Stimulated activated CD4-positive, alpha-beta T cell treated with anti-CD3 and anti-CD28 coated beads, TNF-alpha, amount 100 ng/mL, for 1 hour (primary cell): ENCODE results near the gene LRRFIP2.
"Not testable (repeated sequence)": the region's sequence is repeated elsewhere in the genome, so short reads cannot be mapped to it uniquely, and the experiment has no call there.

ENCODE experiments used
- DNase-seq, 3 donors: peaks; one replicate each; pipeline ENCODE4 v3.0.0-alpha.2; 2020; ENCODE audit warnings: low read depth in 3 of 3, low spot score in 1 of 3

LRRFIP2 gene, protein sequence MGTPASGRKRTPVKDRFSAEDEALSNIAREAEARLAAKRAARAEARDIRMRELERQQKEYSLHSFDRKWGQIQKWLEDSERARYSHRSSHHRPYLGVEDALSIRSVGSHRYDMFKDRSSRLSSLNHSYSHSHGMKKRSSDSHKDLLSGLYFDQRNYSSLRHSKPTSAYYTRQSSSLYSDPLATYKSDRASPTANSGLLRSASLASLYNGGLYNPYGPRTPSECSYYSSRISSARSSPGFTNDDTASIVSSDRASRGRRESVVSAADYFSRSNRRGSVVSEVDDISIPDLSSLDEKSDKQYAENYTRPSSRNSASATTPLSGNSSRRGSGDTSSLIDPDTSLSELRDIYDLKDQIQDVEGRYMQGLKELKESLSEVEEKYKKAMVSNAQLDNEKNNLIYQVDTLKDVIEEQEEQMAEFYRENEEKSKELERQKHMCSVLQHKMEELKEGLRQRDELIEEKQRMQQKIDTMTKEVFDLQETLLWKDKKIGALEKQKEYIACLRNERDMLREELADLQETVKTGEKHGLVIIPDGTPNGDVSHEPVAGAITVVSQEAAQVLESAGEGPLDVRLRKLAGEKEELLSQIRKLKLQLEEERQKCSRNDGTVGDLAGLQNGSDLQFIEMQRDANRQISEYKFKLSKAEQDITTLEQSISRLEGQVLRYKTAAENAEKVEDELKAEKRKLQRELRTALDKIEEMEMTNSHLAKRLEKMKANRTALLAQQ

DNA sequence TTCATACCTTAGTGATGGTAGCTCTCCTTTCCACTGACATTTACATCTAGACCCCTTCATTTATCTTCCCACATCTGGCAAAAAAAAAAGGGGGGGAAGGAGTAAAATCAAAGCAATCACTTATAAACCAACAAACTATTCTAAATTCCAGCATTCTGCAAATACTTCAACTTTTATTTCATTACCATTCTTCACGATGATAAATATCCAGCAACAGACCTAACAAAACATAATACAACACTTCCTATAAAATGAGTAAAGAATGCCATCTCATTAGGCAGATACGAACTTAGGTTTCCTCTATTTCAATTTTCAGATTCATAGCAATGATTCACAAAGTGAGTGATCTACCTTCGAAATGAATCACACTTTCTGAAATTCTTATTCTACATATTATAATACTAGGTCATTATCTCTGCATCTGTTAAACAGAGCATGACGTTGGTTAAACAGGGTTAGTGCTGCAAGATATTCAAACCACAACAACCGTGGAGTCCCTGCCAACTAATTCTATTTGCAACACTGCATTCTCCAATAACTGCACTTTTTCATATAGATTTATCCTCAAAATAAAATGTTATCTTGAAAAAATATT is at the start of gene LRRFIP2:
Gene LRRFIP2, minus strand, starts transcription at position 51 of the 595 bp plus-strand sequence. CDS start 25,599 bp downstream, outside the sequence.
- no peak for DNase-seq

DNA sequence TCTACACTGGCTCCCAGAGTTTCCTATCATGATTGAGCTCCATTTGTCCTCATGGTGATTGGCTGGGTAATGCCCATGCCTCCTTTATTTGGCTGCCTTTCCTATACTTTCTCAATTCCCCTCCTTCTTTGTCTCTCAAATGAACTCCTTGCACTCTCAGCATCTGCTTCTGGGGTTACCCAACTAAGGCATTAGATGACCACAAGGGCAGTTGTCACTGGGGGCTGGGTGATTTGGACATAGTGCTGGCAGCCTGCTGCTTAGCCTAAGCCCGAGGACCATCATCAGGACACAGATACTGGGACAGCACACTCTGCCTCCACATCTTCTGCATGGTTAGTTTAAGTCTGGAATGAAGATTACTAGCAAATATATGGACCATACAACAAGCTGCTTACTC is 49.2 kb upstream of the LRRFIP2 start:
- no peak for DNase-seq

DNA sequence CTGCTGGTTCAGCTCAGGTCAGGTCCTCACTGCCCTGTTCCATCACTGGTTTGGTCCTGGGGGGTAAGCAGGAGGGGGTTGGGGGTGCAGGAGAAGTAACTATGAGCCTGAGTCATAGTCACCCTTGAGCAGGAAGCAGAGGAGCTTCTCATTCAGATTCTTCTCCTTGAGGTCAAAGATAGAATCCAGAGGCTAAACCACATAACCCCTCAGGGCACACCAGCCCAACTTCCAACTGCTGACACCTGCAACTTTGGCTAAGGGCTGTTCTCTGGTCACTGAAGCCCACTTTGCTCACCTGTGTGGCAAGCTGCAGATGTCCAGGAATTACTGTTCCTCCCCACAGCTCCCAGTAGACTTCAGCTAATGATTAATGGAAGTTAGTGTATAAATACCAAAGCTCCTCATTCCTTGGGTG is 48.8 kb upstream of the LRRFIP2 start:
- DNase-seq = no peak

DNA sequence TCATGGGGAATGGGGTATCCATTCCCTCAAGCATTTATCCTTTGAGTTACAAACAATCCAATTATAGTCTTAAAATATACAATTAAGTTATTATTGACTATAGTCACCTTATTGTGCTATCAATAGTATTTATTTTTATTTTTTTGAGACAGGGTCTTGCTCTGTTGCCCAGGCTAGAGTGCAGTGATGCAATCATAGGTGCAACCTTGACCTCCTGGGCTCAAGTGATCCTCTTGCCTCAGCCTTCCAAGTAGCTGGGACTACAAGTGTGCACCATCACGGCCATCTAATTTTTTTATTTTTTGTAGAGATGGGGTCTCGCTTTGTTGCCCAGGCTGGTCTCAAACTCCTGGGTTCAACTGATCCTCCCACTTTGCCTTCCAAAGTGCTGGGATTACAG is 48.2 kb upstream of the LRRFIP2 start:
- DNase-seq = not testable (repeated sequence)

DNA sequence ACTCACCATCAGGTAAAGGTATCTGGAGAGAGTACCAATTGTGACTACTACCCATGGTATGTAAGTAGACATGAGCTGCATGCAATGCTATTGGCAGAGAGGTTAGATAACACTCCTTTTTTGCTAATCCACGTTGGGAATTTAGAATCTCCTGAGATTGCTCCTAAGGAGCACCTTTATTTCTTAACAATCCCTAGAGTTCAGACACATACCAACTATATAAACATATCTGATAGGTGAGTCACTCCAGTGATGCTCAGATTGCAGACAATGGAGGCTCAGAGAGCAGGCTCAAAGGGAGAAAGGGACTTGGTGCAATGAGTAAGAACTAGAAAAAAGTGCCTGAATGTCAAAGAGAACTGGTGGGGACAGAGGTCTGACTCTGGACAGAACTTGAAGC is 47.0 kb upstream of the LRRFIP2 start:
- DNase-seq = no peak

DNA sequence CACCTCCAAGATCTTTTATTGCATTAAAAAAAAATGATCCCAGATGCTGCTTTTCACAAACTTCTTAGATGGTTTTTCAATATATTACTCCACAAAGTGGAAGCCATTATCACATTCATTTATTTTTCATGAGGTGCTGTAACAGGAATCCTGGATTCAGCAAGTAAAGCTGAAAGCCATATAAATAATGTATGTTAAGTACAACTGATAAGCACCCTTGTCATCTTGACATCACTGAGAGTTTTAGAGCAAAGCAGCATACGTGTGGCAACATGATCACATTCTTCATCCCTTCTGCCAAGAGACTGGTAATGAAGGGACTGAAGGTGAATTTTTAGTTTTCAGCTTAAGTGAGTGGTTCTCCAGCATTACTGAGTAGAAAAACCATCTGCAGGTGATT is 44.9 kb upstream of the LRRFIP2 start:
- DNase-seq = no peak

DNA sequence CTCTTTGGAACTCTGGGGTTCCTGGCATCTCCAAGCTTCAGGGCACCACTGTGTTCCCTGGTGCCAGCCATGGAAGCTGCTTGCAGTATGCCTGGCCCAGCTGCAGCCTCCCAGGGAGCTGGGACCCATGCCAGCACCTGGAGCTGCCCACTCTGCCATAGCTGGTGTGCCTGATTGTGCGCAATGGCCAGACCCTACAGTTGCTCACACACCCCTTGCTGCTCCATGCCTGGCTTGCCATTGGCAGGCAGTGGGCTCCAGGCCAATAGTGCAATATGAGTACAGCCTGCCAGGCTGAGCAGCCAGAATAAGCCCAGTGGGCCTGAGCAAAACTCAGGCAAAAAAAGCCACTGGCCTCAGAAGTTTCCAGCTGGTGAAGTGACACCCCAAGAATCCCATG is 43.8 kb upstream of the LRRFIP2 start:
- no peak for DNase-seq

DNA sequence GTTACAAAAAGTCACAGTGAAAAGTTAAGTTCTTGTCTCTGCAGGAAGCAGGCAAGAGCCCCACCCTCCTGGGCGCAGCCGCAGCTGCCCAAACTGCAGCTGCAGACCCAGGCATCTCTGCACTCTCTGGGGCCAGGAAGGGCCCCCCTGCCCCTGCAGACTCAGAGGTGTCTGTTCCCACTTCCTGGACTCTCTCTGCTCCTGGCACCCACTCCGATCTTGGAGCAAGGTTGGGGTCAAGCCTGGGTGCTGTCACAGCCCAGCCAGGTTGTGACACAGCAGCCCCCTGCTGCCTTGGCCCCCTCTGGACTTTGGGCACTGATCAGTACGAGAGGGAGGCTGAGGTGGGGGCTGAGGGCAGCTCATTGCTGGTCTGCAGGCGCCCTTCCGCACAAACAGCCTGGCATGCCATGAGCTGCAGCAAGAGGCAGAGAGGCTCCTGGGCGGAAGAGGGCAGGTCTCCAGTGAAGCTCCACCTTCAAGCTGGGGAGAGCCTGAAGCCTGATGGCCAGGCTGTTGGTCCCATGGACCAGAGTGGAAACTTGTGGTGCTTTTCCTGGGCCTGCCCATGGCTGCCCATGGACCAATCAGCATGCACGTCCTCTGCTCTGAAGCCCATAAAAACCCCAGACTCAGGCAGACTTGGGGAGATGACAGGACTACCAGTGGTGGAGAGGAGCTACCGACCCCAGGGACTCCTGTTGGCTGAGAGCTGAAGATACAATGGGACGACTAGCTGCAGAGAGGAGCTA is 42.9 kb upstream of the LRRFIP2 start:
- DNase-seq = no peak

DNA sequence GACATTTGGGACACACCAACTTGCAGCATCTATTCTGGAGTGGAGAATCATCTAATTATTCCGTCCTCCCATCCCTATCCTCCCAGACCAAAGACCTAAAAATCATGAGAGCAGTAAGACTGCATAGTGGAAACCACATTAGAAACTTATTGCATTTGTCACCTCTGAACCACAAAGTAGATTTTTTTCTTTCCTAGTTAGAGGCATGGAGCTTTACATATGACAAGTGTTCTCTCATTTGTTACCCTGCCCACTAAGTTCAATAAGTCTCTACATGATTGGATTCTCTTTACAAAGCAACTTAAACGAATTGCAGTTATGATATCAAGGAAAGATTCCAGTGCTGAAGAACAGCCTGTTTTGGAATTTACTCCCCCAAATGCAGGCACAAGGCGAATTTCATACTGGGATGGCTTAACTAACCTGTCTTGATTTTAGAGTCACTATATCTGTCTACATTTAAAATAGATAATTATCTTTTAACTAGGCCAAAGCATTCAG is 42.3 kb upstream of the LRRFIP2 start:
- no peak for DNase-seq

DNA sequence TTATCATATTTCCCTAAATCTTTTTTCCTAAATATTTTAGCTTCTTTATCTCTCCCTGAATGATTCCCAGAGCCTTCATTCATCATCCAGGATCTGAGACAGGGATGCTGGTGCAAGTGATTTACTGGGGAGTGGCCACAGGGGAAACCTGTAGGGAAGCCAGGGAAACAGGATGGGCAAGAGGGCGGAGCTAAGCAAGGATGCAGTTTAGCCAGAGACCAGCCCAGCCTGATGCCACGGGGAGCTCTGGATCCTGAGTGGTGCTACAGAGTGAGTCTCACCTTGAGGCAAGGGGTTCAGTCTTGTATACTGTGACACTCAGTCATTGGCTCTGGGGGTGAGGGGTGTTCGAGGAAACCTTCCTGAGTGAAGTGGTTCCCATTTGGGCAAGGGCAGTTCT is 39.7 kb upstream of the LRRFIP2 start:
- no peak for DNase-seq

DNA sequence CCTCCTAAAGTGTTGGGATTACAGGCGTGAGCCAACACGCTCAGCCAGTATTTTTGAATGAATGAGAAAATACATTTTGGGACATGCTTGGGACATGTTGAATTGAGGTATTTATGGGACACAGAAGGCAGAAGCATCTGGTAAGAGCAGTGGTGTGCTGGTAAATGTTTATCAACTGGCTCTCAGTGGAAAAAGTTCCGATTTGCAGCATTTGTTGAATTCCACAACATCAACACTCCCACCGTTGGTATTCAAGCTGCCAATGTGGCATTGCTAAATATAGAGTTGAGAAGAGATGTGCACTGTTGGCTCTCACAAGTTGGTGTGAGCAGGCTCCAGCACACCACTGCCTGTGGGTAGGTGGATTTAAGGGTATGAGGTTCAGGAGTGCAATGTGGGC is 35.8 kb upstream of the LRRFIP2 start:
- DNase-seq = no peak

DNA sequence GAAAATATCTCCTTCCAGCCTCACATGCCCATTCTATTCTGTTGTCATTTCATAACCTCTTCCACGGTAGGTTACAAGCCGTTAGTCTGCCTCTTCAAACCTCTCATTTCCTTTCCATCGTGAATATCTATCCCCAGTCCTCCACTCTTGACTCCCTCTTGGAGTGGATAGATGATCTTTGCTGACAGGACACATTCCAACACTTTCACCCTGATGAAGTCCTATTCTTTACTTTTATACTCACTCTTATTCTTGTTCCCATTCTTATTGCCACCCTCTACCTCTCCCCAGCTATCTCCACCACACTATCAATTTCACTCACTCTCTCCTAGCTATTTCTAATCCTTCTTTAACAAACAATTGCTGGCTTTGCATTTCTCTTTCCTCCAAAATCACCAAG is 34.2 kb upstream of the LRRFIP2 start:
- DNase-seq = not testable (repeated sequence)

DNA sequence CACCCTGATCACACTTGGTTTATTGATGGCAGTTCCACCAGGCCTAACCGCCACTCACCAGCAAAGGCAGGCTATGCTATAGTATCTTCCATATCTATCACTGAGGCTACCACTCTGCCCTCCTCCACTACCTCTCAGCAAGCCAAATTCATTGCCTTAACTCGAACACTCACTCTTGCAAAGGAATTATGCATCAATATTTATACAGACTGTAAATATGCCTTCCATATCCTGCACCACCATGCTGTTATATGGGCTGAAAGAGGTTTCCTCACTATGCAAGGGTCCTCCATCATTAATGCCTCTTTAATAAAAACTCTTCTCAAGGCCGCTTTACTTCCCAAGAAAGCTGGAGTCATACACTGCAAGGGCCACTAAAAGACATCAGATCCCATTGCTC is 33.6 kb upstream of the LRRFIP2 start:
- not testable (repeated sequence) for DNase-seq

DNA sequence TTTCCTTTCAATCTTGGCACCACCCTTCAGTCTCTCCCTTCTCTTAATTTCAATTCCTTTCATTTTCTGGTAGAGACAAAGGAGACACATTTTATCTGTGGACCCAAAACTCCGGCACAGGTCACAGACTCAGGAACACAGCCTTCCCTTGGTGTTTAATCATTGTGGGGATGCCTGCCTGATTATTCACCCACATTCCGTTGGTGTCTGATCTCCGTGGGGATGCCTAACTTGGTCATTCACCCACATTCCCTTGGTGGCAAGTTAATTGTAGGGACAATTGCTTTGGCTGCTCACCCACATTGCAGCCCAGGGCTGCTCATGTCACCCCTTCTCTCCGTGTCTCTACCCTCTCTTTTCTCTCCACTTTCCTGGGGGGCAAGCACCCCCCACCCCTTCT is 31.7 kb upstream of the LRRFIP2 start:
- not testable (repeated sequence) for DNase-seq

DNA sequence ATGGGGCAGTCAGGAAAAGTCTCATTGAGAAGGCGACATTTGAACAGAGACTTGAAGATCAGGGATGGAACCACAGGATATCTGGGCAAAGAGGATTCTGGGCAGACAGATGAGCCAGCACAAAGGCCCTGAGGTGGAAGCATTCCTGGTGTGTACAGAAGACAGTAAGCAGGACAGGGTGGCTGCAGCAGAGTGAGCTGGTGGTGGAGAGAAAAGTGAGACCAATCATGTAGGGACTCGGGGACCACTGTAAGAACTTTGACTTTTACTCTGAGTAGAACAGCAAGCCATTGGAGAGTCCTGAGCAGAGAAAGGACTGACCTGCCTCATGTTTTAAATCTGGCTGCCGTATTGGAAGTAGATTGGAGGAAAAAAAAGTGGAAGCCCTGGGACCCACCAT is 29.9 kb upstream of the LRRFIP2 start:
- no peak for DNase-seq

DNA sequence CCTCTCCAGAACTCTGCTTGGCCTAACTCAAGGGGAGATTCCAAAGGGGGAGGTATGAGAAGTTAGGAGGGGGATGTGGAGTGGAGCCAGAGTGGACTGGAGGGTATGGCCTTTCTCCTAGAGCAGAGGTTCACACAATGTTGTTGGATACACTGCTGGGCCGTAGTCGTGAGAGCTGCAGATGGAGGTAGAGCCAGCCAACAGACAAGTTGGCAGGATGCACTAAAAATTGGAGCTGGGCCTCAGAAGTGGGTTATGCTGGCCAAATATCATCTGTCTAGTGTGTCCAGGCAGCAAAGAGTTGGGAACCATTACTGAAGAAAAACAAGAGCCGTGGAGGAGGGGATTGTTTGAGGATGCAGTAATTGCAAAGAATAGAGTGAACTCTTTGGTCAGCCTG is 27.7 kb upstream of the LRRFIP2 start:
- no peak for DNase-seq

DNA sequence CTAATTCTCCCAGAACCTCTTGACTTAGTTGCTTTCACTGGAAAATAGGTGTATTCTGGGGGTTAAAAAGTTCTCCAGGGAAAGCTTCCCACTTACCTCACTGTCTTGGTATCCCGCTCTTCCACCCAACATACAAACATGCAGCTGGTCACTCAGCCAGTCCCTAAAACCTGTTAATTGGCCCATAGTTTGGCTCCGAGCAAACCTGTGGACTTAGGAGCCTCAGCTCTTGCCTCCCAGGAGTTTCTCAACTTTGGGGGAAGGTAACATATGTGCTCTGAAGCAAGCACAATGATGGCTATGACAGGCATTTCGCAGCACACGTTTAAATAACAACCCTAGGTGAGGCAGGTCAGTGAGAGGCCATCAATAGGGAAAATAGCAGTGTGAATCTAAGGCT is 25.8 kb upstream of the LRRFIP2 start:
- DNase-seq = no peak

DNA sequence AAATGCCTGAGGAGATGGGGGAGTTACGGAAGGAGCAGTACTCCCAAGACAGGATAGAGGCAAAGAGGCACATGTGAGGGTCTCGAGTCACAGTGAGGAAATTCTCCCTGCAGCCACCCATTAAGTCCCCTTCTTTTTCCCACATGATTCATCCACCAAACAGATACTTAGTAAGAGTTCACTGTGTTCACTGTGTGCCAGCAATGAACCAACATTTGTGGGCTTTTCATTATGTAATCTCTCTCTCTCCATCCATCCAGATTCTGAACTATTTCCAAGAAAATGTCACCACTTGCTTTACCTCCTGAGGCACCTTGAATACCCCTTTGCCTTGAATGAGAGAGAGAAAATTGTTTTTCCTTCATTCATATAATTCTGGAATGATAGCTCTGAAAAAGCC is 24.6 kb upstream of the LRRFIP2 start:
- no peak for DNase-seq

DNA sequence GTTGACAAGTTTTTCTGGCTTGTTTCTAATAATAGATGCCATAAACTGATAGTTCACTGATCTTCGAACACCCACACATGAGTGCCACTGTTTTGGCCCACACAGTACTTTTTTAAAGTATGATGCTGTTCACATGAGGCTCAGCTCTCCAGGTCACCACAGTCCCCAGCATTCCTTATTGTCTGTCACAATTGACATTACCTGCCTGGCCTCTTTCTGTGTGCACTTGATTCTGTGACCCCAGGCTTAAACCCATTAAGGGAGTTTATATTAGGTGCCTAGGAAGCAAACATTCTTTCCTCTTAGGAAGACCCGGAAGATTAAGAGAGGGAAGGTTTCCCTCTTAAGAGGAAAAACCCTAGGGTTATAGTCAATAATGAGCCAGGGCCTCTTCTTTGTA is 24.2 kb upstream of the LRRFIP2 start:
- DNase-seq = no peak

DNA sequence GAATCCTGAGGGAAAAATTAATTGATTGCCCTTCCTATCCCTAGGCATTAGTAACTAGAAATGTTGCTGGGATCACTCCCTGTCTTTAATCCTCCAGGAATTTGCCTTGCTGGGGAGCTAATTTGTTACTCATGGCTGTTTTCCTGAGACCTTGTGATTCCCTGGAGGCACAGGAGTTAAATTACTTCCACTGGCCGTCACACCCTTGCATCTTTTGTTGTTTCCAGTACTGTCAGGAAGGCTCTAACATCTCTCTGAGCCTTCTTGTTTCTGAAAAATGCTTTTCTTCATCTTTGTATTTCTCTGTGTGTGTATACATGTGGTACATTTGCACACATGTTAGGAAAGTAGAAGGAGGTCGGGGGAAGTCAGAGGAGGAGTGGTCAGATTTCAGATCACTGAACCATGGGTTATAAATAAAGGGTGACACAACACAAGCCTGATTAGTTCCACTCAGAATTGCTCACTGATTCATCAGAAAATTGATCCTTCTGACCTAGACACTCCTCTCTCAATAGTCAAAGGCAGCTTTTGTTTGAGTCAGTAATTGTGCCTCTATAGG is 23.5 kb upstream of the LRRFIP2 start:
- DNase-seq = no peak

DNA sequence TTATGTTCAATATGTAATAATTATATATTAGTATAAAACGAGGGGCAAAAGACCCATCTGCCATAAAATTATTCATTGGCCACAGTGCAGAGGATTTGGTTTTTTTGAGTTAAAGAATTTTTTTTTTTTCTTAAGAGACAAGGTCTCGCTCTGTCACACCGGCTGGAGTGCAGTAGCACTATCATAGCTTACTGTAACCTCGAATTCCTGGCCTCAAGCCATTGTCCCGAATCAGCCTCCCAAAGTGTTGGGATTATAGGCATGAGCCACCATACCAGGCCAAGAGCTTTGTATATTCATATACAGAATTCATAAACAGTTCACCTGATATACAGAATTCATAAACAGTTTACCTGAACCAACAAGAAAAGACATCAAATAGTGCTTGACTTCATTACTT is 20.2 kb upstream of the LRRFIP2 start:
- DNase-seq = no peak
